ENCODE data around the gene RPS14.

- TF ChIP-seq CTCF (IDR thresholded peaks at IDR 0.05) (no peak), POLR2A (IDR thresholded peaks at IDR 0.05) (no peak)
Observed at GRCh38 chr5:150397782-150398721, 51.5 kb downstream of the RPS14 start.

All from esophagus squamous epithelium (tissue), 4 donors.